Right renal cortex interstitium (tissue), 3 donors: ENCODE data around the gene RARA. TPM values are rescaled to one million over a fixed set of nuclear protein-coding genes. Genes with fewer than 3 reads are reported as not detected.
"Not testable (repeated sequence)": the region's sequence is repeated elsewhere in the genome, so short reads cannot be mapped to it uniquely, and the experiment has no call there.

Source experiments
- DNase-seq, 3 donors: peaks; one replicate each; pipeline ENCODE4 v3.0.0-alpha.2; 2013; ENCODE audit warnings: low read depth in 3 of 3, low spot score in 2 of 3
- polyA plus RNA-seq, 3 donors: library from polyadenylated mRNA; unstranded; fragments of 120-200 nt; gene quantifications; one replicate each; pipeline ENCODE4 v1.2.1, GENCODE V29; 2013; ENCODE audit not compliant: insufficient read length in 3 of 3

The RARA gene
- polyA plus RNA-seq, 3 donors = 33.3 to 38.8 (median 35.5) TPM

- no peak for DNase-seq
Observed at GRCh38 chr17:40366076-40366860, 57.3 kb downstream of the RARA start.

- DNase-seq = no peak
Observed at GRCh38 chr17:40366861-40367518, 58.0 kb downstream of the RARA start.

- DNase-seq = not testable (repeated sequence)
Observed at GRCh38 chr17:40367728-40368127, 58.7 kb downstream of the RARA start.

- no peak for DNase-seq
Observed at GRCh38 chr17:40369923-40370322, 60.9 kb downstream of the RARA start.

GRCh38 chr17:40371261-40371929 is 62.4 kb downstream of the RARA start:
- no peak for DNase-seq

GRCh38 chr17:40372031-40372430 is 63.1 kb downstream of the RARA start:
- DNase-seq = no peak

GRCh38 chr17:40372644-40373043 is 63.7 kb downstream of the RARA start:
- not testable (repeated sequence) for DNase-seq

- no peak for DNase-seq
Observed at GRCh38 chr17:40373324-40373723, 64.3 kb downstream of the RARA start.

GRCh38 chr17:40373999-40374398 is 65.0 kb downstream of the RARA start:
- no peak for DNase-seq

- DNase-seq = no peak
Observed at GRCh38 chr17:40374821-40375498, 66.0 kb downstream of the RARA start.

- not testable (repeated sequence) for DNase-seq
Observed at GRCh38 chr17:40375786-40376185, 66.8 kb downstream of the RARA start.

- not testable (repeated sequence) for DNase-seq
Observed at GRCh38 chr17:40376541-40376940, 67.6 kb downstream of the RARA start.

- DNase-seq = no peak
Observed at GRCh38 chr17:40377832-40378231, 68.9 kb downstream of the RARA start.

- no peak for DNase-seq
Observed at GRCh38 chr17:40378966-40379365, 70.0 kb downstream of the RARA start.

GRCh38 chr17:40382251-40382650 is 73.3 kb downstream of the RARA start:
- DNase-seq = no peak

GRCh38 chr17:40386555-40386954 is 77.6 kb downstream of the RARA start:
- not testable (repeated sequence) for DNase-seq

GRCh38 chr17:40399185-40399584 is 90.2 kb downstream of the RARA start:
- DNase-seq = no peak

GRCh38 chr17:40402668-40403067 is 93.7 kb downstream of the RARA start:
- DNase-seq = no peak

- no peak for DNase-seq
Observed at GRCh38 chr17:40404003-40404402, 95.0 kb downstream of the RARA start.
